ENCODE measurements around the gene UBAC2.

UBAC2 gene

GRCh38 chr13:99366075-99366987 is 165.7 kb downstream of the UBAC2 start:
- DNase-seq = no peak

- no peak for DNase-seq
These were observed 166.5 kb downstream of the UBAC2 start for GRCh38 chr13:99367106-99367616.

DNA sequence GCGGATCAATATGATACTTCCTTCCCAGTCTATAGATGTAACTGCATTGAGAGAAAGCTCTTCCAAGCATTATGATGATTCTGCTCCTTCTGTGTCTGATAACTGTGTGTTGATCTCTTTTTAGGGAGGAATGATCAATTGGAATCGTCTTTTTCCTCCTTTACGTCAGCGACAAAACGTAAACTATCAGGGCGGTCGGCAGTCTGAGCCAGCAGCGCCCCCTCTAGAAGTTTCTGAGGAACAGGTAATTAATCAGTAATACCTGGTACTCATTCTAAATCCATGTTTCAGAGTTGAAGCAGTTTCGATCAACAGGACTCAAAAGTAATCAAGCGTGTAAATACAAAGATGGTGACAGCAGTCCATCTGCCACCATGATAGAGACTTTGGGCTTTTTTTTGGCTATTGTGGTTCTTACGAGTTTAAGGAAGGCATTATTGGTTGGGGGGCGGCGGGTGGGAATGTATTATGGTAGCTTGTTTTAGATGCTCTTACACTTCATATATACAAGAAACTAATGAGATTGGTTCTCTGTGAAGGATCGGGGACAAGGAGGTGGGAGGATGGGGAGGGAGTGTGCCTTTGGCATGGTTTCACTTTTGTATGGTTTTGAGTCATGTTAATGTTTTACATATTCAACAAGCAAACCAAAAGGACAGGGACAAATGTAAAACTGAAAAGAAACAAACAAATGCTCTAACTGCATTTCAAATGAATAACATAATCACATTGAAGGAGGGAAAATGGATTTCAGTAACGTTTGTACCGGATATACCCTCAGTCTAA is 167.2 kb downstream of the UBAC2 start:
- DNase-seq = no peak

DNA sequence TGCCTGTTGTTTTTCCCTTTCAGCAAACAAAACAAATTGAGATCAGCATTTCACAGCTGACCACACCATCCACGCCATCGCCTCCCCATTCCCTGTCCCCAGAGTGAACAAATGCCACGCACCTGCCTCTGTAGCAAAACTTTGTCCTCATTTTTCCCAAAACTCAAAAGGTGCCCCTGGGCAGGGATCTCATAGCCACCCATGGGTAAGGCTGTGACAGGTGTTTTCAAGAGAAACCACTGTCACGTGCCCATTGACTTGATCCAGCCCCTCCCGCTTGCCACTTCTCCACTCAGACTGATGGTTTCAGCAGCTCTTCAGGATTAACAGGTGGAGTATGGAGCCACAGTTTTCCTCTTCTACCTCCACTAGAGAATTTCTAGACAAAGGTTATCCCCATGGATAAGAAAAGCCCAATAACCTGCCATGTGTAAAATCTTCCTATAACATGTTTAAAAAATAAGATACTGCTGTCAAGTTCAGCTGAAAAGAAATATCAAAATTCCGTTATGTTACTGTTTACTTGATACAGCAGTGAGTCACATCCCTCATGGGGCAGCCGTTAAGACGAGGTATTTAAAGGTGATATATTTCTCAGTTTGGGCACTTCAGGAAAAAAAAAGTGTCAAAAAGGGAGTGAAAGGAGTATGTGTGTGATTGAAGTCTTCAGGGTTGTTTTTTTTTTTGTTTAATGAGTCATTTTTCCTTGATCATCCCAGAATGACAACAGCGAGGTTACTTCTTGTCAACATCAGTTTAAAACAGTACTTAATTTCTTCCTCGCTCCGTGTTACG is 170.0 kb downstream of the UBAC2 start:
- DNase-seq = no peak

- DNase-seq = no peak
These were observed 171.3 kb downstream of the UBAC2 start for GRCh38 chr13:99371956-99372355.

DNA sequence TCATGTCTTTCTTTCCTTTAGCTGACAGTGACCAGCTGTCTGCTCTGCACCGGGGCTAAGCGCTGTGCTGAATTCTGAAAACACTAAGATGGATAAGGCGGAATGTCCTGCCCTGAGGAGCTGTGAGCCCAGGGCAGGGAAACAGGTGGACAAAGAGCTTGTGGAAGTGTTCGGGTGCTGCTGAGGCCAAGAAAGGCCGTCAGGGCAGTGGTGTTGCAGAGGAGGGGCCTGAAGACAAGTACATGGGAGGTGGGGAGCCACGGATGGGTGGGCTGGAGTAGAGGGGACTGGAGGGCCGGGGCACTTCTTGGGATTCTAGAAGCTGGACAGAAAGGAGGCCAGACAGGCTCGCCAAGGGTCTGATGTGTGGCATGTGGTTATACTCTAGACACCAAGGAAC is 172.8 kb downstream of the UBAC2 start:
- no peak for DNase-seq

GRCh38 chr13:99374169-99374991 is 173.7 kb downstream of the UBAC2 start:
- DNase-seq = no peak

GRCh38 chr13:99374994-99375737 is 174.5 kb downstream of the UBAC2 start:
- DNase-seq = no peak

DNA sequence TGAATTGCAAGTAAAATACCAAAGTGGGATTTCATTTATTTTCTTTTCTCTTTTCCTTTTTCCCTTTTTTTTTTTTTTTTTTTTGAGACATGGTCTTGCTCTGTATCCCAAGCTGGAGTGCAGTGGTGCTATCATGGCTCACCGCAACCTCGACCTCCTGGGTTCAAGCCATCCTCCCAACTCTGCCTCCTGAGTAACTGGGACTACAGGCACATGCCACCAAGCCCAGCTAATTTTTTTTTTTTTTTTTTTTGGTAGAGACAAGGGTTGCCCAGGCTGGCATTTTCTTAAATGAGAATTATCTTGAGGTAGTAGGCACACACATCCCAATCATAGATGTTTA is 175.1 kb downstream of the UBAC2 start:
- no peak for DNase-seq

DNA sequence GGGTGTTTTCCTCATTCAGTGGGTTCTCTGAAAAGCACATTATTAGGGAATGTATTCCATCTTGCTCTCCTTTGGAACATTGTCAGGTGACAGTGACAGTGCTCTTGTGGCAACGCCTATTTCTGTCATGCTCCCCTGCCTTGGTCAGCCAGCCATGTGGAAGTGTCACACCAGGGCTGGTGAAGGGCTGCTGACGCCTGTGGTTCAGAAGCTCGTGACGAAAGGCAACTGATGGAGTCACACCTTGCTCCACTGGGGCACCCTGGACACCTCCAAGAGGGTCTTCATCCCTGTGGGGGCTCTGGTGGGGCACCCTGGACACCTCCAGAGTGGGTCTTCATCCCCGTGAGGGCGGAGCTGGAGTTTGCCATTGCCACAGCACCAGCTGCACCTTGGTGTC is 175.5 kb downstream of the UBAC2 start:
- DNase-seq = no peak

DNA sequence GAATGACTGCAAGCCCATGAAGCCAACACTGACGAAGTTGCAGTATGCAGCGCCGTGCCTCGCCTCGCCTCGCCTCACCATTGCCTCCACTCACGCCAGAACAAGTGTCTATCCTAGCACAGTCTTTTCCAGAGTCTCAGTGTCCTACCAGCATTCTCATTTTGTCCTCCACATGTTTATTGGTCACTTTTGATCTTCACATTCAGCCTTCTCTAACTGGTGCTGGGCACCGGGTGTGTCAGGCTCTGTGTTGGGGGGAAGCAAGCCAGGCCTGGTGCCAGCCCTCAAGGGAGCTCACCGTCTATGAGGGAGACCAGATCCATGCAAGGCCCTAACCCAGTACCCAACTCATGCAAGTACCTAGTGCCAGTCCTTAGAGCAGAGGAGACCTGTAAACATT is 176.3 kb downstream of the UBAC2 start:
- DNase-seq = no peak

- DNase-seq = no peak
These were observed 177.0 kb downstream of the UBAC2 start for GRCh38 chr13:99377641-99378040.

DNA sequence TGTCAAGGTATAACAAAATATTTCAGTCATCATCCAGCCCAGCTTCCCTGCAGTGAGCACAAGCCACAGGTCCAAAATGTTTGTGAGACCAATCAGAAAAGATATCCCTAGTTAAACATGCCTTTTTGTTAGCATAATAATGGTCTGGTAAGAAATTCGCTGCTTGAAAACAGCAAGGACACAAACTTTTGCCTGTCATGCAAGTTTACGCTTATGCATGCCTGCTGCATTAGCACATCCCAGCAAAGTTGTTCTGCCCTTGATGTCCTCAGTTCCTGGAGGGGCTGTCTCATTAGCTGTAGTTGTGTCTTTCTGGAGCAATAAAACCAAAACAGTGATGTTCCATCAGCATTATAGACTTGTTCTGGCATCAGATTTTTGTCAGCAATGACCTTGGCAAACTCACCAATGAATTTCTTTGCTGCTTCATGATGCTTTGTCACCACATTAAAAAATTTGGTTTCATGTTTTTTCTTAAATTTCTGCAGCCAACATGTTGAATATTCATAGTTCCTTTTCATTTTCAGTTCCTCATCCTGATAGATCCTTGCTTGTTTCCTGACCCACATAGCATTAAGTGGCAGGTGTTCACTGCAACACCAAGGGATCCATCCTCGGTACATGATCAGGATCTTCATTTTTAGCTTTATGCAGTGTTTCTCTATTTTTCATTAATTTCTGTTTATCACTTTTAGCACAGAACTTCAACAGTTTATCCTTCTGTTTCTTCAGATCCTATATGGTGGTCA is 178.5 kb downstream of the UBAC2 start:
- no peak for DNase-seq

DNA sequence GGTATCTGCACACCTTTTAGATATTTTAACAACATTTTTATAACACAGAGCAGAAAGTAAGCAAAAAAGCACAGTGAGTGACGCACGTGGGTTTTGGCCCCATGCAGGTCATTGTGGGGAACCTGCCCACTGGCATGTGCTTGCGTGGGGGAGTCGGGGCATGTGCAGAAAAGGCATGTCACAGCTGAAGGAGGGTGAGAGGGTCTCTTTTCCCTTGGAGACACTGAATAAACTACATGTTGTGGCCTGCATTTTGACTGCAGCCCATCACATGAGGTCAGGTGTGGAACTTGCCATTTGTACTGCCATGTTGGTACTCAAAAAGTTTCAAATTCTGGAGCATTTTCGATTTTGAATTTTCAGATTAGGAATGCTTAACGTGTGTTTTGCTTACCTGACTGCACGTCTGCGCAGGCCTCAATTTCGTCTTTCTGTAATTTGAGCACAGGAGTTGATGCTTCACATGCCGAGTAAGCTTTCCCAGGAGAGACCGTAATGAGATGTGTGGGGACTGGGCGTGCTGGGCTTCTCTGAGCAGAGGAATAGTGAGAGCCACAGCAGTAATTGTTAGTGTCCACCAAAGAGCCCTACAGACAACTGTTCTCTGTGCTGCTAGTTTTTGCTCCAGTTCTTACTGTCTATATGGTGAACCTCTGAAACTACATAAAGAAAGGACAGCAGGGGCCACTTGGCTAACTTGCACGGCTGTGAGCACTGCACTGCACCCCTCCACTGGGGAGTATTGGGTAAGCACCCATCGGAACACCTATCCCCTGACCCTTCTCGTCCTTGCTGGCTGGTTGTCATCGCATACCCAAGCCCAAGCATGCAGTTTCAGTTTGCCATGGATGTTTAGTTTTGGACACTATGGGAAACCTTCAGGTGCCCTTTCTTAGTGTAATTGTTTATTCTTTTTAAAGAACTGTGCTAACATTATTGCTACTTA is 179.5 kb downstream of the UBAC2 start:
- no peak for DNase-seq

DNA sequence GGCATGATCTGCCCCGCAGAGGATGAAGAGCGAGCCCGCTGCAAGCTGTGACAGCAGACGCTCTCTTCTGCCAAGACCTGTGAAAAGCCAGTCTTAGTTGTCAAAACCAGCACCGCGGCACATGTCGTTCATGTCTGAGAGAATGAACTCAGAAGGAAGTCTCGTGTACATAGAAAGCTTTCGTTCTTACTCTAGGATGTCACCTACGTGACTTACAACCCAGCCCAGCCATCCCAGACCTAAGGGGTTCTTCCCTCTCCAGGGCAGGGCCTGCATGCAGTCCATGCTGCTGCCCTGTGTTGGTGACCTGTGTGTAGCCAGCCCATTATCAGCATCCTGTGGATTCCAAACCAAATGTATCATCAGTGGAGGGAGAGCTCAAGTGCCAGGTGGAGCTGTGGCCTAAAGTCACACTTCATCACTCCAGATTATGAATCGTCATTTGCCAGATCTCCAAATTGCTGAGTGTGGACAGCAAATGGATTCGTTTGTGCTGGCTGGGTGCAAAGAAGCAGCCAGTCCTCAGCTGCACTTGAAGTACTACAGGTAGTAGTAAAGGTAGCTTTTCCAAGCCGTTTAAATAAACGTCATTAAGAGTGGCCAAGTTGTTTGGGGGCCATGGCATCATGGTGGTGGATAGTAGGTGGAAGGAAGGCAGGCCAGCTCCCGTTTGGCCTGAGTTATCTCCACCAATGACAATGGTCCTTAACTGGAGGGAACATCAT is 180.4 kb downstream of the UBAC2 start:
- no peak for DNase-seq

- DNase-seq = no peak
These were observed 181.1 kb downstream of the UBAC2 start for GRCh38 chr13:99381766-99382165.

- no peak for DNase-seq
These were observed 181.9 kb downstream of the UBAC2 start for GRCh38 chr13:99382428-99383133.

- no peak for DNase-seq
These were observed 182.9 kb downstream of the UBAC2 start for GRCh38 chr13:99383511-99383921.
